NCI-H187 treated with DMSO at 0.1 percent for 48 hours (cell line): ENCODE data around the gene C9orf153.
"Not testable (repeated sequence)": the region's sequence is repeated elsewhere in the genome, so short reads cannot be mapped to it uniquely, and the experiment has no call there.

Experiments used
- DNase-seq: peaks from one replicate; lab custom pipeline; 2025; lab: John Stamatoyannopoulos, UW

Gene C9orf153

GRCh38 chr9:86259557-86259956 is at the start of gene C9orf153:
C9orf153 (minus strand) TSS chr9:86259657; CDS start chr9:86229603, 30,054 bp downstream.
- DNase-seq, result no peak

GRCh38 chr9:86308687-86309086 is 49.2 kb upstream of the C9orf153 start:
- DNase-seq, result no peak

- no peak for DNase-seq
These were observed 44.8 kb upstream of the C9orf153 start for GRCh38 chr9:86304236-86304730.

GRCh38 chr9:86303316-86303975 is 44.0 kb upstream of the C9orf153 start:
- no peak for DNase-seq

GRCh38 chr9:86301686-86302085 is 42.2 kb upstream of the C9orf153 start:
- no peak for DNase-seq

GRCh38 chr9:86300701-86301100 is 41.2 kb upstream of the C9orf153 start:
- DNase-seq, result no peak

GRCh38 chr9:86298873-86299272 is 39.4 kb upstream of the C9orf153 start:
- no peak for DNase-seq

- DNase-seq, result not testable (repeated sequence)
These were observed 30.9 kb upstream of the C9orf153 start for GRCh38 chr9:86290341-86290740.

- DNase-seq, result no peak
These were observed 29.2 kb upstream of the C9orf153 start for GRCh38 chr9:86288499-86289198.

- DNase-seq, result no peak
These were observed 27.6 kb upstream of the C9orf153 start for GRCh38 chr9:86287013-86287412.

GRCh38 chr9:86286278-86286677 is 26.8 kb upstream of the C9orf153 start:
- DNase-seq, result no peak

- DNase-seq, result no peak
These were observed 25.8 kb upstream of the C9orf153 start for GRCh38 chr9:86285261-86285660.

- DNase-seq, result no peak
These were observed 23.6 kb upstream of the C9orf153 start for GRCh38 chr9:86282979-86283535.

GRCh38 chr9:86282077-86282978 is 22.9 kb upstream of the C9orf153 start, which contains the start of gene ISCA1:
ISCA1 (minus strand) TSS chr9:86282538; CDS start chr9:86282458, 80 bp downstream.
- DNase-seq, result peak; percentile 4

- no peak for DNase-seq
These were observed 22.2 kb upstream of the C9orf153 start for GRCh38 chr9:86281593-86282076.

GRCh38 chr9:86280580-86280979 is 21.1 kb upstream of the C9orf153 start:
- DNase-seq, result no peak

GRCh38 chr9:86279839-86280238 is 20.4 kb upstream of the C9orf153 start:
- DNase-seq, result no peak

GRCh38 chr9:86277072-86277471 is 17.6 kb upstream of the C9orf153 start:
- DNase-seq, result no peak

- no peak for DNase-seq
These were observed 16.5 kb upstream of the C9orf153 start for GRCh38 chr9:86275962-86276361.

- DNase-seq, result no peak
These were observed 15.6 kb upstream of the C9orf153 start for GRCh38 chr9:86274821-86275643.

- no peak for DNase-seq
These were observed 12.8 kb upstream of the C9orf153 start for GRCh38 chr9:86272221-86272620.
